Measurements from ENCODE around the gene MAGEA2B. TPM values are rescaled to one million over a fixed set of nuclear protein-coding genes. Genes with fewer than 3 reads are reported as not detected.
"Not testable (repeated sequence)": the region's sequence is repeated elsewhere in the genome, so short reads cannot be mapped to it uniquely, and the experiment has no call there.

Gene MAGEA2B
- total RNA-seq, 2 donors from 2014 or later = not detected

GRCh38 chrX:152738560-152738959 is 24.1 kb downstream of the MAGEA2B start:
- ATAC-seq (ENCODE audit: insufficient number of reproducible peaks, low FRiP score, low read depth) = no peak
- no peak for DNase-seq (ENCODE audit: low spot score)
- no peak for TF ChIP-seq CTCF (IDR thresholded peaks at IDR 0.05)

GRCh38 chrX:152753686-152754650 is 39.5 kb downstream of the MAGEA2B start, which contains the start of gene MAGEA2:
Gene MAGEA2 (minus strand): TSS chrX:152753842. CDS start chrX:152751363, 2,479 bp downstream.
- ATAC-seq (ENCODE audit: insufficient number of reproducible peaks, low FRiP score, low read depth); H3K4me3 ChIP-seq: not testable (repeated sequence)

More at GRCh38 chrX:152738560-152738959, 24.1 kb downstream of the MAGEA2B start:
- no peaks in the 10 kb centered on the region for H3K36me3 ChIP-seq
- H3K27me3 ChIP-seq (replicated peaks; ENCODE audit: insufficient read depth) = no peaks in the 10 kb centered on the region
- H3K4me3 ChIP-seq = no peak overlapping the region
- H3K9me3 ChIP-seq = no peaks in the 10 kb centered on the region
- no peaks in the 10 kb centered on the region for H3K4me1 ChIP-seq (ENCODE audit: control insufficient read depth in 1 of 2, low read depth in 2 of 2)
- no peak overlapping the region for H3K27ac ChIP-seq

GRCh38 chrX:152754871-152755270 is 40.4 kb downstream of the MAGEA2B start:
- not testable (repeated sequence) for H3K4me3 ChIP-seq; H3K27me3 ChIP-seq (replicated peaks; ENCODE audit: insufficient read depth); H3K9me3 ChIP-seq; DNase-seq (ENCODE audit: low spot score); H3K36me3 ChIP-seq; H3K4me1 ChIP-seq (ENCODE audit: control insufficient read depth in 1 of 2, low read depth in 2 of 2); H3K27ac ChIP-seq; ATAC-seq (ENCODE audit: insufficient number of reproducible peaks, low FRiP score, low read depth)

More at GRCh38 chrX:152753686-152754650, 39.5 kb downstream of the MAGEA2B start, which contains the start of gene MAGEA2:
- H3K27me3 ChIP-seq (replicated peaks; ENCODE audit: insufficient read depth); DNase-seq (ENCODE audit: low spot score); H3K36me3 ChIP-seq; H3K9me3 ChIP-seq; H3K27ac ChIP-seq; H3K4me1 ChIP-seq (ENCODE audit: control insufficient read depth in 1 of 2, low read depth in 2 of 2): not testable (repeated sequence)

GRCh38 chrX:152758918-152759317 is 44.5 kb downstream of the MAGEA2B start, which contains the start of gene CSAG3:
Gene CSAG3 (plus strand): TSS chrX:152759218.
- H3K27ac ChIP-seq; H3K4me1 ChIP-seq (ENCODE audit: control insufficient read depth in 1 of 2, low read depth in 2 of 2); H3K36me3 ChIP-seq; ATAC-seq (ENCODE audit: insufficient number of reproducible peaks, low FRiP score, low read depth); DNase-seq (ENCODE audit: low spot score); H3K4me3 ChIP-seq; H3K9me3 ChIP-seq; H3K27me3 ChIP-seq (replicated peaks; ENCODE audit: insufficient read depth): not testable (repeated sequence)

- H3K4me1 ChIP-seq (ENCODE audit: control insufficient read depth in 1 of 2, low read depth in 2 of 2); ATAC-seq (ENCODE audit: insufficient number of reproducible peaks, low FRiP score, low read depth); H3K36me3 ChIP-seq; DNase-seq (ENCODE audit: low spot score); H3K4me3 ChIP-seq; H3K27me3 ChIP-seq (replicated peaks; ENCODE audit: insufficient read depth); H3K9me3 ChIP-seq; H3K27ac ChIP-seq: not testable (repeated sequence)
These were observed 45.1 kb downstream of the MAGEA2B start for GRCh38 chrX:152759544-152759943.

GRCh38 chrX:152761582-152761981 is 47.2 kb downstream of the MAGEA2B start:
- not testable (repeated sequence) for ATAC-seq (ENCODE audit: insufficient number of reproducible peaks, low FRiP score, low read depth); H3K4me3 ChIP-seq; H3K36me3 ChIP-seq; DNase-seq (ENCODE audit: low spot score); H3K27me3 ChIP-seq (replicated peaks; ENCODE audit: insufficient read depth); H3K4me1 ChIP-seq (ENCODE audit: control insufficient read depth in 1 of 2, low read depth in 2 of 2); H3K9me3 ChIP-seq; H3K27ac ChIP-seq

GRCh38 chrX:152766562-152766961 is 52.1 kb downstream of the MAGEA2B start:
- H3K36me3 ChIP-seq; H3K9me3 ChIP-seq; ATAC-seq (ENCODE audit: insufficient number of reproducible peaks, low FRiP score, low read depth); H3K4me1 ChIP-seq (ENCODE audit: control insufficient read depth in 1 of 2, low read depth in 2 of 2); DNase-seq (ENCODE audit: low spot score); H3K27ac ChIP-seq; H3K27me3 ChIP-seq (replicated peaks; ENCODE audit: insufficient read depth); H3K4me3 ChIP-seq: not testable (repeated sequence)

Other genes with a start within 250 kb of the MAGEA2B start
- gene GABRQ, start 76.7 kb upstream of the MAGEA2B start, total RNA-seq = not detected
- not detected for gene MAGEA3, start 15.8 kb upstream of the MAGEA2B start, total RNA-seq
- not detected for gene CSAG2, start 5.4 kb upstream of the MAGEA2B start, total RNA-seq
- gene CSAG1, start 19.1 kb downstream of the MAGEA2B start, total RNA-seq = not detected
- gene MAGEA12, start 19.1 kb downstream of the MAGEA2B start, total RNA-seq = not detected
- not detected for gene MAGEA2, start 39.2 kb downstream of the MAGEA2B start, total RNA-seq
- not detected for gene CSAG3, start 44.6 kb downstream of the MAGEA2B start, total RNA-seq
- not detected for gene MAGEA6, start 55.1 kb downstream of the MAGEA2B start, total RNA-seq
- 10 to 100 TPM; 16.3 to 27.1 TPM for gene CETN2, start 116.1 kb downstream of the MAGEA2B start, total RNA-seq
- 10 to 100 TPM in 1 of 2 donors, 1 to 10 TPM in 1; 5.3 to 23.1 TPM for gene NSDHL, start 116.4 kb downstream of the MAGEA2B start, total RNA-seq
- gene ZNF185, start 183.4 kb downstream of the MAGEA2B start, total RNA-seq = 1 to 10 TPM; 8.1 to 8.5 TPM